Measurements from ENCODE around the gene HLA-F.
A peak's percentile ranks its signal among the peaks of the same experiment; 100 is the strongest.

HLA-F gene

DNA sequence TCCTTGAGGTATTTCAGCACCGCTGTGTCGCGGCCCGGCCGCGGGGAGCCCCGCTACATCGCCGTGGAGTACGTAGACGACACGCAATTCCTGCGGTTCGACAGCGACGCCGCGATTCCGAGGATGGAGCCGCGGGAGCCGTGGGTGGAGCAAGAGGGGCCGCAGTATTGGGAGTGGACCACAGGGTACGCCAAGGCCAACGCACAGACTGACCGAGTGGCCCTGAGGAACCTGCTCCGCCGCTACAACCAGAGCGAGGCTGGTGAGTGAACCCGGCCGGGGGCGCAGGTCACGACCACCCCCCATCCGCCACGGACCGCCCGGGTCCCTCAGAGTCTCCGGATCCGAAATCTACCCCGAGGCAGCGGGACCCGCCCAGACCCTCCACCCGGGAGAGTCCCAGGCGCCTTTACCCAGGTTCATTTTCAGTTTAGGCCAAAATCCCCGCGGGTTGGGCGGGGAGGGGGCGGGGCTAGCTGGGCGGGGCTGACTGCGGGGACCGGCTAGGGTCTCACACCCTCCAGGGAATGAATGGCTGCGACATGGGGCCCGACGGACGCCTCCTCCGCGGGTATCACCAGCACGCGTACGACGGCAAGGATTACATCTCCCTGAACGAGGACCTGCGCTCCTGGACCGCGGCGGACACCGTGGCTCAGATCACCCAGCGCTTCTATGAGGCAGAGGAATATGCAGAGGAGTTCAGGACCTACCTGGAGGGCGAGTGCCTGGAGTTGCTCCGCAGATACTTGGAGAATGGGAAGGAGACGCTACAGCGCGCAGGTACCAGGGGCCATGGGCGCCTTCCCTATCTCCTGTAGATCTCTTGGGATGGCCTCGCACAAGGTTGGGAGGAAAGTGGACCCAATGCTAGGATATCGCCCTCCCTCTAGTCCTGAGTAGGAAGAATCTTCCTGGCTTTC lies 693 bp downstream of the HLA-F start:
- peak; percentile 56 to 60 for DNase-seq (ENCODE audit: extremely low read depth in 1 of 2, low read depth in 1 of 2)

- no peak for DNase-seq (ENCODE audit: extremely low read depth in 1 of 2, low read depth in 1 of 2)
Measured at GRCh38 chr6:29724937-29725869, 2.0 kb downstream of the HLA-F start.

- DNase-seq (ENCODE audit: extremely low read depth in 1 of 2, low read depth in 1 of 2), result no peak
Measured at GRCh38 chr6:29726001-29726400, 2.8 kb downstream of the HLA-F start.

- no peak for DNase-seq (ENCODE audit: extremely low read depth in 1 of 2, low read depth in 1 of 2)
Measured at GRCh38 chr6:29726571-29727194, 3.4 kb downstream of the HLA-F start.

DNA sequence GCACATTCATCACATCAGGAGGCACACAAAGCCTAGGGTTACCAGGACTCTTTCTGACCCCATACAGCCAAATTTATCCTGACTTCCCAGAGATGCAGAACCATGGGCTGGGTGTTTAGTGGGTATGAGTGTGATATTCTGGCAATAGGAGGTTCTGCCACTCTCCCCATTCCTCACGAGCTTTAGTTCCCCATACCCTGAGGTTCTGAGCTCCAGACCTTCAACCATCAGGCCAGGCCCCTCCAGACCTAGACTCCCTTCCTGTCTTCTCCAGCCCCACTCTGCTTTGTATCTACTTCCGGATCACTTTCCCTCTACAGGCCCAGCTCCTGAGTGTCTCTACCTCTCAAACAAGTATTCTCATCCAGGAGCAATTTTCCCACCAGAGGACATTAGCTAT lies 4.4 kb downstream of the HLA-F start:
- DNase-seq (ENCODE audit: extremely low read depth in 1 of 2, low read depth in 1 of 2), result no peak

- no peak for DNase-seq (ENCODE audit: extremely low read depth in 1 of 2, low read depth in 1 of 2)
Measured at GRCh38 chr6:29728173-29728874, 5.1 kb downstream of the HLA-F start.

DNA sequence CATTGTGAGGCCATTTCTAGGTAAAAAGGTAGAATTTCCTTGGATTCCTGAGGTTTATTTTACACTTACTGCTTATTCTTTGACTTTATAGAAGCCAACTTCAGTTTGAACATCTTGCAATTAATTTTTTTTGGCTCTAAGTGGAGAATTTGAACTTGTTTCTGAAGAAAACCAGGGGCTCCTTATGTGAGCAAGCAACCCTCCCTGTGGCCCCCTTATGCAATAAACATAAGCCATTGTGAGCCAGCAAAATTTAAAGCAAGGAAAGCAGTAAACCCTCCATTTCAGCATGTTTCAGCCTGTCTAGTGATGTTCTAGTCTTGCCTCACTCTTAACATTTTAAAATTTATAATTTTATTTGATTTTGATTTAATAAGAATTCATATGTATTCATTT lies 5.6 kb downstream of the HLA-F start:
- no peak for DNase-seq (ENCODE audit: extremely low read depth in 1 of 2, low read depth in 1 of 2)

DNA sequence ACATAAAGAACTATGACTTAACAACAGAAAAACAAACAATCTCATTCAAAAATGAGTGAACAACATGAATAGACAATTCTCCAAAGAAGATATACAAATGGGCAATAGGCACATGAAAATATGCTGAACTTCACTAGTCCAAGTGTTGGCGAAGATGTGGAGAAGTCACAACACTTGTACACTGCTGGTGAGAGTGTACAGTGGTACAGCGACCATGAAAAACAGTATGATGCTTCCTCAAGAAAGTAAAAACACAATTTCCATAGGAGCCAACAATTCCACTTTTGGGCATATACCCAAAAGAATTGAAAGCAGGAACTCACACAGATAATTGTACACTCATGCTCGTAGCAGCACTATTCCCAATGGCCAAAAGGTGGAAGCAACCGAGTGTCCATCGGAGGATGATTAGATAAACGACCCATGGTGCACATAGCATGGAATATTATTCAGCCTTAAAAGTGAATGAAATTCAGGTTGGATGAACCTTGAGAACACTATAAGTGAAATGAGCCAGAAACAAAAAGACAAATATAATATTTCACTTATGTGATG lies 6.6 kb downstream of the HLA-F start:
- DNase-seq (ENCODE audit: extremely low read depth in 1 of 2, low read depth in 1 of 2), result no peak

- no peak for DNase-seq (ENCODE audit: extremely low read depth in 1 of 2, low read depth in 1 of 2)
Measured at GRCh38 chr6:29730575-29731126, 7.4 kb downstream of the HLA-F start.

- DNase-seq (ENCODE audit: extremely low read depth in 1 of 2, low read depth in 1 of 2), result no peak
Measured at GRCh38 chr6:29731281-29731680, 8.0 kb downstream of the HLA-F start.

DNA sequence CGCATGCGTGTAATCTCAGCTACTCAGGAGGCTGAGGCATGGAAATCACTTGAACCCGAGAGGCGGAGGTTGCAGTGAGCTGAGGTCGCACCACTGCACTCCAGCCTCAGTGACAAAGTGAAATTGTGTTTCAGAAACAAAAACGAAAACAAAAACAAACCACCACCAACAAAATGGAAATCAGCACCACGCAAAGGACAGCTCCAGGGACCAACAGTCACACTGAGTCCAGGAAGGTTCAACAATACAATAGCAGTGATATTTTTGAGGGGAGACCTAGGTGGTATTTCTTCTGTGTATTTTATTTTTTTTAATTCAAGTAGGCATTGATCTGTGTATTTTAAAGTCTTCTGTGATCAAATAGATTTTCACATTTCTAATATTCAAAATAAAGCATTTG lies 9.8 kb downstream of the HLA-F start:
- no peak for DNase-seq (ENCODE audit: extremely low read depth in 1 of 2, low read depth in 1 of 2)

DNA sequence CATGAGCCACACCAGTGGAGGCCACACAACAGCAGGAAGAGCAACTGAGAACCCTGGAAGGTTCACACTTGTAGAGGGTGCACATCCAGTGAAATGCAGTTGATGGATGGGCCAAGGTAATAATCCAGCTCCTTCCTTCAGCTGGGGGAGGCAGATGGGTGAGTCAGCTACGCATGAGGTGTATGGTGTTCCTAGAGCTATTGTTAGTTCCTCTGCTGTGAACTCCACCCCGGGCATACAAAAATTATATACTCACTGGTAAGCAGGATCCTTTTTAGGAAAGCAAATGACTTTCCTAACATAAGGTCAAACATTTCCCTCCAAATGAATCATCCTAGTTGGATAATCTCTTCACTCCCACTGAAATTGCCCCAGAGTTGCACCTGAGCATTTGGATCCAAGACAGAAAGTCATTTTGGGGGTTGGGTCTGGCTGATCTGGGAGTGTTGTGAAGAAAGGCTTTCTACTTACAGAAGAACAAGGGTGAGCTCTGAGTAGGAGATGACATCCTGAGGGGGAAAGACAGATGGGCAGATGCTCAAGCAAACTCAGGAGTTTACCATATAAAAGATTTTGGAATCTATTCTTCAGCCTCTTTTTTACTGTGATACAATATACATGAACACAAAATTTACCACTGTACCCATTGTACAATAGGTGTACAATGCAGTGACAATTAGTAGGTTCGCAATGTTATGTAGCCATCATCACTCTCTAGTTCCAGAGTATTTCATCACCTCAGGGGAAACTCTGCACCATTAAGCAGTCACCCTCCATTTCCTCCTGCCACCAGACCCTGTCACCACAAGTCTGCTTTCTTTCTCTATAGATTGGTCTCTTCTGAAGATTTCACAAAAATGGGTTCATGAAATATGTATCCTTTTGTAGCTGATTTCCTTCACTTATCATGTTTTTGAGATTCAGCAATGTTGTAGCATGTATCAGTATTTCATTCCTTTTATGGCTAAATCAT lies 11.1 kb downstream of the HLA-F start:
- no peak for DNase-seq (ENCODE audit: extremely low read depth in 1 of 2, low read depth in 1 of 2)

DNA sequence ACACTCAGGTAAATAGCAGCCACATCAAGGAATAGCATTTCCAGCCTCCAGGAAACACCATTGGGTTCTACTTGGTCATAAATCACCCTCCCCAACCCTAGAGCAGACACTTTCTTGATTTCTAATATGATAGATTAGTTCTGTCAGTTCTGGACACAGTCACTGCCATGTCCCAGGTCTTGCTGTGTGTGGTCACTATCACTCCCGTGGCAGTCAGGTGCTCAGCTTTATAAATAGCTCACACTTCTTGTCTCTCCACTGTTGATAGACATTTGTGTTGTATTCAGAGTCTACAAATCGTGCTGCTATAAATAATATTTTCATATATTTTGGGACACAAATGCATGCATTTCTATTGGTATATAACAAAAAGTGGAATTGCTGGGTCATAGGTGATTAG lies 13.3 kb downstream of the HLA-F start:
- DNase-seq (ENCODE audit: extremely low read depth in 1 of 2, low read depth in 1 of 2), result no peak

GRCh38 chr6:29737707-29738630 lies 14.7 kb downstream of the HLA-F start:
- DNase-seq (ENCODE audit: extremely low read depth in 1 of 2, low read depth in 1 of 2), result peak; percentile 17 to 18

DNA sequence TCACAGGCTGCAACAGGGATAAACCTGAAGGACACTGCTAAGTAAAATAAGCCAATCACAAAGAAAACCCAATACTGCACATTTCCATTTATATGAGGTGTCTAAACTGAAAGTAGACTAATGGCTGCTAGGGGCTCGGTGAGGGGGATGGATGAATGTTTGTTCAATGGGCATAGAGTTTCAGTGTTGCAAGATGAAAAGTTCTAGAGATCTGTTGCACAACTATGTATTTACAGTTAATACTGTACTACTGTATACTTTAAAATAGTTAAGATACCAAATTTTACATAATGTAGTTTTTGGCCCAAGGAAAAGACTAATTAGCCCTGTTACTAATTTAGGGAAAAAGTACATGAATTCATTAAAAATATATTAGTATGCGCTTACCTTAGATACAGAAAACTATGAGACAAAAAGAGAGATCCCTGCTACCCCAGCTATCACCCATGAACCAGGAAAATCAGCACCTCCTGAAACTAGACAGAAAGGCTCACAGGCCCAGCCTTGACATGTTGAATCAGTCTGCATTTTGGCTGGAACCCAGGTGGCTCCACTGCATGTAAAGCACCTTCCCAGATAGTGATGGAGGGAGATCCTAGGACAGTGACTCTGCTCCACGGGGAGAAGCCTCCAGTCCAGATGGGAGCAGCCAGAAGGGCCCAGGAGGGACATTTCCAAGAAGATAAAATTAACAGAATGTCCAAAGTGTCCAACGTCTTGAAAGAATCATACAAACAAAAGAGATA lies 16.1 kb downstream of the HLA-F start:
- no peak for DNase-seq (ENCODE audit: extremely low read depth in 1 of 2, low read depth in 1 of 2)

DNA sequence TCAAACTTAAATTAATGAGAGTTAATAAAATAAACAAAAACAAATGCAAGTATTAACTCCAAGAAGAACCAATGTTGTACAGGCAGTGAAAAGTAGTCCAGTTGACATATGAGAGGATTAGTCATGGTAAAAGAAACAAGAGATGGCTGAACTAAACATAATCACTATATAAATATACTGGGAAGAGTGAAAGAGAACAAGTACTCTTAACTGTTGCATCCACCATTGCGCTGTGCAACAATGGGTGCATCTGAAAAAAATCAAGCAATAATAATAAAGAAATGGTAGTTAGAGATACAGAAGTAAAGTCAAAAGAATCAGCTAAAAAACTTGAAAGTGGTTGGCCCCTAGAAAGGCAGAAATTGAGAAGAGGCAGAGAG lies 16.6 kb downstream of the HLA-F start:
- DNase-seq (ENCODE audit: extremely low read depth in 1 of 2, low read depth in 1 of 2), result no peak

DNA sequence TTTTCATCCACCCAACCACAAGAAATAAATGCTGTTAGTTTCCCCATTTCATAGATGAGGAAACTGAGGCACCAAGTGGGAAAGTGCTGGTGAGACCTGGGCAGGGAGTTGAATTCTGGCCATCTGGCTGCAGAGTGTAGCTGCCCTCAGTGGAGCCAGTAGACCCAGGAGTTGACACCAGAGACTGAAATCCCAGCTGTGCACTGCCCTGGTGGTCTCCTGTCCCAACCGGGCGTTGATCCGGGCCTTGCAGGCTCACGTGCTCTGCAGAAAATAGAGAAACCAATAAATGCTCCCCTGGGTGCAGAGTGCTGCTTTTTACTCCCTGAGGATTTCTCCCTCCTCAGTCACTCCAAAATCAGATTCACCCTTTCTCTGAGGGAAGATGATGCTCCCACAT lies 18.4 kb downstream of the HLA-F start:
- DNase-seq (ENCODE audit: extremely low read depth in 1 of 2, low read depth in 1 of 2), result no peak

All from stimulated activated CD8-positive, alpha-beta memory T cell treated with anti-CD3 and anti-CD28 coated beads, Interleukin-7, amount 100 ng/mL, for 48 hours (primary cell).